ENCODE results near the gene METTL14. TPM values are rescaled to one million over a fixed set of nuclear protein-coding genes. Genes with fewer than 3 reads are reported as not detected.

METTL14 gene
- total RNA-seq, 2 donors from 2014 or later = 43.6 to 44.8 TPM

GRCh38 chr4:118755438-118756226 lies 70.4 kb downstream of the METTL14 start:
- no peak for DNase-seq (ENCODE audit: low spot score)
- intact Hi-C loops (cut with DNase I) = no loop called here

- intact Hi-C loops (cut with DNase I) = no loop called here
Observed at GRCh38 chr4:118756429-118756828, 71.2 kb downstream of the METTL14 start.

GRCh38 chr4:118756958-118757357 lies 71.8 kb downstream of the METTL14 start:
- intact Hi-C loops (cut with DNase I) = no loop called here
- no peak for DNase-seq (ENCODE audit: low spot score)

More at GRCh38 chr4:118756429-118756828, 71.2 kb downstream of the METTL14 start:
- no peak for DNase-seq (ENCODE audit: low spot score)

- DNase-seq (ENCODE audit: low spot score) = no peak
- intact Hi-C loops (cut with DNase I) = no loop called here
Observed at GRCh38 chr4:118757761-118758251, 72.6 kb downstream of the METTL14 start.

GRCh38 chr4:118758293-118758692 lies 73.1 kb downstream of the METTL14 start:
- DNase-seq (ENCODE audit: low spot score) = no peak
- intact Hi-C loops (cut with DNase I) = no loop called here

GRCh38 chr4:118759481-118759880 lies 74.3 kb downstream of the METTL14 start:
- intact Hi-C loops (cut with DNase I) = no loop called here
- DNase-seq (ENCODE audit: low spot score) = no peak

GRCh38 chr4:118760092-118760491 lies 74.9 kb downstream of the METTL14 start:
- no peak for DNase-seq (ENCODE audit: low spot score)
- intact Hi-C loops (cut with DNase I) = no loop called here

- no peak for DNase-seq (ENCODE audit: low spot score)
- intact Hi-C loops (cut with DNase I) = no loop called here
Observed at GRCh38 chr4:118760493-118760892, 75.3 kb downstream of the METTL14 start.

GRCh38 chr4:118761397-118762016 lies 76.3 kb downstream of the METTL14 start:
- DNase-seq (ENCODE audit: low spot score) = no peak
- intact Hi-C loops (cut with DNase I) = no loop called here

- intact Hi-C loops (cut with DNase I) = no loop called here
- DNase-seq (ENCODE audit: low spot score) = no peak
Observed at GRCh38 chr4:118762155-118762554, 77.0 kb downstream of the METTL14 start.

GRCh38 chr4:118762730-118763477 lies 77.7 kb downstream of the METTL14 start:
- no peak for DNase-seq (ENCODE audit: low spot score)
- intact Hi-C loops (cut with DNase I) = no loop called here

Other genes with a start within 250 kb of the METTL14 start
- gene SEC24D, start 150.7 kb downstream of the METTL14 start, total RNA-seq = 100 to 1,000 TPM; 103 to 117 TPM
- gene SYNPO2, start 203.5 kb downstream of the METTL14 start, total RNA-seq = 1,000 to 10,000 TPM in 1 of 2 donors, 100 to 1,000 TPM in 1; 960 to 1,079 TPM

Data from posterior vena cava (tissue), 2 donors.